HepG2 (cell line): ENCODE measurements around the gene WDR91. TPM values are rescaled to one million over a fixed set of nuclear protein-coding genes. Genes with fewer than 3 reads are reported as not detected.

Experiments used
- ATAD3A ChIP-seq: sonication (generic); formaldehyde crosslinking; IDR thresholded peaks from 2 replicates; pipeline ENCODE4 v1.4.0; 2020; ENCODE audit warnings: missing genetic modification reagents
- CENPT ChIP-seq: sonication (generic); formaldehyde crosslinking; IDR thresholded peaks from 2 replicates; pipeline ENCODE4 v1.8.0; 2022; ENCODE audit warnings: low read depth, mild to moderate bottlenecking, moderate library complexity, missing genetic modification reagents
- ELF4 ChIP-seq: sonication (generic); formaldehyde crosslinking; IDR thresholded peaks from 2 replicates; pipeline ENCODE4 v1.5.0; 2020; ENCODE audit warnings: missing genetic modification reagents, mild to moderate bottlenecking, moderate library complexity, borderline replicate concordance
- GPN1 ChIP-seq: sonication (generic); formaldehyde crosslinking; IDR thresholded peaks from 2 replicates; pipeline ENCODE4 v1.5.1; 2020; ENCODE audit warnings: missing genetic modification reagents, borderline replicate concordance
- KLF13 ChIP-seq: sonication (generic); formaldehyde crosslinking; IDR thresholded peaks from 2 replicates; pipeline ENCODE4 v1.4.0; 2020; ENCODE audit warnings: mild to moderate bottlenecking, missing genetic modification reagents
- MAFF ChIP-seq: IDR thresholded peaks from 2 replicates; pipeline ENCODE4 v1.6.1; 2011; ENCODE audit warnings: low read depth, low read length, improper control_type of control experiment
- MIER3 ChIP-seq: IDR thresholded peaks from 2 replicates; pipeline ENCODE4 v1.6.1; 2016; ENCODE audit warnings: missing compliant biosample characterization, borderline replicate concordance
- MLLT10 ChIP-seq: sonication (generic); formaldehyde crosslinking; IDR thresholded peaks from 2 replicates; pipeline ENCODE4 v1.4.0; 2020; ENCODE audit warnings: missing genetic modification reagents
- NR0B2 ChIP-seq: sonication (generic); formaldehyde crosslinking; IDR thresholded peaks from 2 replicates; pipeline ENCODE4 v1.4.0; 2020; ENCODE audit warnings: mild to moderate bottlenecking, missing genetic modification reagents
- POLR2A ChIP-seq, 2 experiments: IDR thresholded peaks; 2 replicates each; pipeline ENCODE4 v1.6.1; 2011; ENCODE audit warnings: low read depth in 2 of 2, low read length in 2 of 2, mild to moderate bottlenecking in 1 of 2, moderate library complexity in 1 of 2; ENCODE audit not compliant: insufficient read depth in 1 of 2
- REPIN1 ChIP-seq: sonication (generic); formaldehyde crosslinking; IDR thresholded peaks from 2 replicates; pipeline ENCODE4 v1.8.0; 2022; ENCODE audit warnings: missing genetic modification reagents, low read depth, mild to moderate bottlenecking, borderline replicate concordance
- SMAD1 ChIP-seq: sonication (generic); formaldehyde crosslinking; IDR thresholded peaks from 2 replicates; pipeline ENCODE4 v1.4.0; 2020; ENCODE audit warnings: missing genetic modification reagents, low read depth, mild to moderate bottlenecking, borderline replicate concordance
- SRY ChIP-seq: sonication (generic); formaldehyde crosslinking; IDR thresholded peaks from 2 replicates; pipeline ENCODE4 v1.8.0; 2022; ENCODE audit warnings: mild to moderate bottlenecking, missing genetic modification reagents
- TEAD3 ChIP-seq: optimal IDR thresholded peaks from 2 replicates; pipeline ENCODE3; 2016; ENCODE audit warnings: borderline replicate concordance
- ZBTB21 ChIP-seq: sonication (generic); formaldehyde crosslinking; IDR thresholded peaks from 2 replicates; pipeline ENCODE4 v1.4.0; 2020; ENCODE audit warnings: missing genetic modification reagents
- ZNF124 ChIP-seq: sonication (generic); formaldehyde crosslinking; IDR thresholded peaks from 2 replicates; pipeline ENCODE4 v1.4.0; 2020; ENCODE audit warnings: missing genetic modification reagents
- ZNF20 ChIP-seq: sonication (generic); formaldehyde crosslinking; IDR thresholded peaks from 2 replicates; pipeline ENCODE4 v1.4.0; 2020; ENCODE audit warnings: mild to moderate bottlenecking, moderate library complexity, missing genetic modification reagents
- ZNF260 ChIP-seq: sonication (generic); formaldehyde crosslinking; IDR thresholded peaks from 2 replicates; pipeline ENCODE4 v1.4.0; 2020; ENCODE audit warnings: missing genetic modification reagents, low read depth, mild to moderate bottlenecking, borderline replicate concordance
- ZNF451 ChIP-seq: sonication (generic); formaldehyde crosslinking; IDR thresholded peaks from 2 replicates; pipeline ENCODE4 v1.5.0; 2020; ENCODE audit warnings: mild to moderate bottlenecking, missing genetic modification reagents
- ZNF557 ChIP-seq: sonication (generic); formaldehyde crosslinking; IDR thresholded peaks from 2 replicates; pipeline ENCODE4 v1.4.0; 2020; ENCODE audit warnings: missing genetic modification reagents
- ZNF644 ChIP-seq: IDR thresholded peaks from 2 replicates; pipeline ENCODE4 v1.6.1; 2016; ENCODE audit warnings: low read depth
- ZNF709 ChIP-seq: sonication (generic); formaldehyde crosslinking; IDR thresholded peaks from 2 replicates; pipeline ENCODE4 v1.5.0; 2020; ENCODE audit warnings: mild to moderate bottlenecking, missing genetic modification reagents
- ZNF777 ChIP-seq: sonication (generic); formaldehyde crosslinking; IDR thresholded peaks from 2 replicates; pipeline ENCODE4 v1.4.0; 2020; ENCODE audit warnings: missing genetic modification reagents
- ZNF790 ChIP-seq: sonication (generic); formaldehyde crosslinking; IDR thresholded peaks from 2 replicates; pipeline ENCODE4 v1.8.0; 2022; ENCODE audit warnings: missing genetic modification reagents, mild to moderate bottlenecking, borderline replicate concordance
- ZNF879 ChIP-seq: sonication (generic); formaldehyde crosslinking; IDR thresholded peaks from 2 replicates; pipeline ENCODE4 v1.8.1; 2023; ENCODE audit warnings: missing genetic modification reagents
- polyA plus RNA-seq, 8 experiments: library from polyadenylated mRNA; depleted of rRNA in 3 of 8; stranded (reverse) in 7 of 8; unstranded in 1 of 8; fragments of >200 nt; fragmentation: Illumina TruSeq in 4 of 8; extraction: Trizol in 4 of 8; gene quantifications; 2 replicates each; pipeline versions ENCODE4 v1.2.1 to v1.2.3, GENCODE V29; 2011 to 2016; ENCODE audit warnings: low read depth in 4 of 8, missing spikeins in 1 of 8, mixed read lengths in 1 of 8; ENCODE audit not compliant: insufficient read depth in 1 of 8
- total RNA-seq, 5 experiments: library from RNA; depleted of rRNA; stranded (reverse); fragments of >200 nt; fragmentation: Illumina TruSeq; extraction: Trizol; gene quantifications; 2 replicates each; pipeline ENCODE4 v1.2.3, GENCODE V29; 2016; ENCODE audit warnings: low read depth in 1 of 5
- TF ChIP-seq, protein P1 (sequence below): sonication (generic); formaldehyde crosslinking; IDR thresholded peaks from 2 replicates; pipeline ENCODE4 v1.5.1; 2020; ENCODE audit warnings: missing genetic modification reagents, mild to moderate bottlenecking, borderline replicate concordance
- TF ChIP-seq, protein P2 (sequence below): conservative IDR thresholded peaks from 2 replicates; pipeline ENCODE4 v1.6.1; 2018; ENCODE audit warnings: missing genetic modification reagents
- TF ChIP-seq, protein P3 (sequence below): sonication (generic); formaldehyde crosslinking; IDR thresholded peaks from 2 replicates; pipeline ENCODE4 v1.9.0; 2021; ENCODE audit warnings: missing genetic modification reagents, mild to moderate bottlenecking, borderline replicate concordance

The WDR91 gene
- total and polyA plus RNA-seq, 2 of the 13 experiments (the other 11 are each of a cell fraction or from before 2014, with no cell fraction given), result 11.6 to 12.1 TPM

DNA sequence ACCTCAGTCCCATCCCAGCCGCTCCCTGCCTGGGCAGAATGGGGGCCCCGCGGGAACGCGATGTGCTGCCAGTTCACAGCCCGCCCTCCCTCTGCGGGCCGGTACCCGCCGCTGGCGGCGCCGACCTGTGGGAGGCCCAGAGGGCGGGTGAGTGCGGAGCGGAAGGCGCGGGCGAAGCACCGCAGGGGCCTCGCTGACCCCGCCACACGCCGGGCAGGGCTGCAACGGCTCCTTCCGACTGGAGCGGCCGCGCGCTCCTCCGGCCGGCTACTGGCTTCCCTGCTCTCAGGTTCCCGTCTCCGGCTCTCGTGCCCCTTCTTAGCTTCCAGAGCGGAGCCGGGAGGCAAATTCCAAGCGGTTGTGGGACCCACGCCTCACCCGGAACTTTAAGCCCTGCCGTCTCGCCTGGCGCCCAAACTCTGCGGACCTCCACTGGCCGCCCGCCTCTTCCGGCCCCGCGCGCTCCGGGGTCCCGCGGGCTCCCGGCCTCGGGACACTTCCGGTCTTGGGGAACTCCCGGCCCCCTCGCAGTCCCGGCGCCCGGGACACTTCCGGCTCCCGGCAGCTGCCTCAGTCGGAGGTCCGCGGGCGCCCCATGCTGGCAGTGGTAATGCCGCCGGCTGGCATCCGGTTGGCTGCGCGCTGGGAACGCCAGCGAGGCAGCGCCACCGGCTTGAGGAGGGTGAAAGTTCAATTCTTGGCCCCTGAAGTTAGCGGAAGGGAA is 40.9 kb downstream of the WDR91 start, which contains the start of gene CYREN (continued):
- TF ChIP-seq ZNF260 (CRISPR knock-in tag) (no peak), SRY (CRISPR knock-in tag) (peak; percentile 84), ZNF777 (CRISPR knock-in tag) (no peak; the same call in 1 of the 2 replicates), KLF13 (CRISPR knock-in tag) (no peak; the same call in none of the 2 replicates), ZNF124 (CRISPR knock-in tag) (peak; percentile 79; the same call in 1 of the 2 replicates), TEAD3 (CRISPR knock-in tag) (peak; percentile 86), POLR2A (IDR thresholded peaks at IDR 0.05; ENCODE audit: insufficient read depth in 1 of 2, low read depth in 2 of 2, low read length in 2 of 2) (peak; percentile 71 to 78), ATAD3A (CRISPR knock-in tag) (no peak), ZBTB21 (CRISPR knock-in tag) (no peak), ELF4 (CRISPR knock-in tag) (peak; percentile 69; the same call in 1 of the 2 replicates), ZNF790 (CRISPR knock-in tag) (peak; percentile 90), ZNF20 (CRISPR knock-in tag) (peak; percentile 89; the same call in 1 of the 2 replicates), REPIN1 (CRISPR knock-in tag) (peak; percentile 93; the same call in 1 of the 2 replicates), MAFF (no peak), MIER3 (CRISPR knock-in tag) (peak; percentile 71), NR0B2 (CRISPR knock-in tag) (peak; percentile 38; the same call in 1 of the 2 replicates), SMAD1 (CRISPR knock-in tag) (peak; percentile 90; the same call in 1 of the 2 replicates), GPN1 (CRISPR knock-in tag) (no peak), ZNF644 (CRISPR knock-in tag) (no peak), ZNF557 (CRISPR knock-in tag) (peak; percentile 31; the same call in 1 of the 2 replicates), CENPT (CRISPR knock-in tag) (no peak), ZNF709 (CRISPR knock-in tag) (peak; percentile 80), ZNF879 (CRISPR knock-in tag) (peak; percentile 89), ZNF451 (CRISPR knock-in tag) (peak; percentile 89), MLLT10 (no peak)
- TF ChIP-seq, protein P1, sequence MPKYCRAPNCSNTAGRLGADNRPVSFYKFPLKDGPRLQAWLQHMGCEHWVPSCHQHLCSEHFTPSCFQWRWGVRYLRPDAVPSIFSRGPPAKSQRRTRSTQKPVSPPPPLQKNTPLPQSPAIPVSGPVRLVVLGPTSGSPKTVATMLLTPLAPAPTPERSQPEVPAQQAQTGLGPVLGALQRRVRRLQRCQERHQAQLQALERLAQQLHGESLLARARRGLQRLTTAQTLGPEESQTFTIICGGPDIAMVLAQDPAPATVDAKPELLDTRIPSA (CRISPR knock-in tag), result peak; percentile 94; the same call in 1 of the 2 replicates
- TF ChIP-seq, protein P2, sequence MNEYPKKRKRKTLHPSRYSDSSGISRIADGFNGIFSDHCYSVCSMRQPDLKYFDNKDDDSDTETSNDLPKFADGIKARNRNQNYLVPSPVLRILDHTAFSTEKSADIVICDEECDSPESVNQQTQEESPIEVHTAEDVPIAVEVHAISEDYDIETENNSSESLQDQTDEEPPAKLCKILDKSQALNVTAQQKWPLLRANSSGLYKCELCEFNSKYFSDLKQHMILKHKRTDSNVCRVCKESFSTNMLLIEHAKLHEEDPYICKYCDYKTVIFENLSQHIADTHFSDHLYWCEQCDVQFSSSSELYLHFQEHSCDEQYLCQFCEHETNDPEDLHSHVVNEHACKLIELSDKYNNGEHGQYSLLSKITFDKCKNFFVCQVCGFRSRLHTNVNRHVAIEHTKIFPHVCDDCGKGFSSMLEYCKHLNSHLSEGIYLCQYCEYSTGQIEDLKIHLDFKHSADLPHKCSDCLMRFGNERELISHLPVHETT, result peak; percentile 98
- TF ChIP-seq, protein P3, sequence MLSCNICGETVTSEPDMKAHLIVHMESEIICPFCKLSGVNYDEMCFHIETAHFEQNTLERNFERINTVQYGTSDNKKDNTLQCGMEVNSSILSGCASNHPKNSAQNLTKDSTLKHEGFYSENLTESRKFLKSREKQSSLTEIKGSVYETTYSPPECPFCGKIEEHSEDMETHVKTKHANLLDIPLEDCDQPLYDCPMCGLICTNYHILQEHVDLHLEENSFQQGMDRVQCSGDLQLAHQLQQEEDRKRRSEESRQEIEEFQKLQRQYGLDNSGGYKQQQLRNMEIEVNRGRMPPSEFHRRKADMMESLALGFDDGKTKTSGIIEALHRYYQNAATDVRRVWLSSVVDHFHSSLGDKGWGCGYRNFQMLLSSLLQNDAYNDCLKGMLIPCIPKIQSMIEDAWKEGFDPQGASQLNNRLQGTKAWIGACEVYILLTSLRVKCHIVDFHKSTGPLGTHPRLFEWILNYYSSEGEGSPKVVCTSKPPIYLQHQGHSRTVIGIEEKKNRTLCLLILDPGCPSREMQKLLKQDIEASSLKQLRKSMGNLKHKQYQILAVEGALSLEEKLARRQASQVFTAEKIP (CRISPR knock-in tag), result no peak
